IMR-90 (cell line): ENCODE results near the gene ZNF766. TPM values are rescaled to one million over a fixed set of nuclear protein-coding genes. Genes with fewer than 3 reads are reported as not detected.

Experiments
- microRNA-seq, 2 experiments: library from miRNA; stranded (forward) in 1 of 2; unstranded in 1 of 2; fragments of 10-50 nt in 1 of 2; fragments of <30 nt in 1 of 2; gene quantifications in 1 of 2; microRNA quantifications in 1 of 2; one replicate each; pipeline versions ENCODE3 to v1.1.0; 2013 to 2020; ENCODE audit not compliant: insufficient read depth in 1 of 2, insufficient read length in 1 of 2, unreplicated experiment in 1 of 2
- polyA plus RNA-seq, 3 experiments: library from polyadenylated mRNA; depleted of rRNA; stranded (reverse); fragments of >200 nt; gene quantifications; 2 replicates each; pipeline ENCODE4 v1.2.3, GENCODE V29; 2012; ENCODE audit warnings: low replicate concordance in 1 of 3
- small RNA-seq, 5 experiments: library from RNA; depleted of rRNA; stranded (forward); fragments of <200 nt; gene quantifications; one replicate each; pipeline ENCODE3, GENCODE V24; 2012
- total RNA-seq: library from RNA; depleted of rRNA; stranded (reverse); fragments of >200 nt; gene quantifications from 2 replicates; pipeline ENCODE4 v1.2.3, GENCODE V29; 2012; rRNA removed

Gene ZNF766
- total and polyA plus RNA-seq, 2 of the 4 experiments (the other 2 are of a cell fraction), result 4.9 to 20.4 TPM

Small RNA genes lying within 50 kb of the gene (microRNA-seq; reads per million reads assigned to microRNA genes)
- gene MIR643 (ENCODE audit: insufficient read depth in 1 of 2, insufficient read length in 1 of 2, unreplicated experiment in 1 of 2) (1.0 to 1.8 reads per million in 2 experiments), gene MIR6801 (ENCODE audit: insufficient read depth in 1 of 2, insufficient read length in 1 of 2, unreplicated experiment in 1 of 2) (0.37 to 1.0 reads per million in 2 experiments), gene RF00019 (ENCODE audit: insufficient read depth, insufficient read length) (not detected)

Small RNA genes lying within 50 kb of the gene (small RNA-seq; reads per million reads assigned to genes)
- gene MIR643 (0 to 18.4 (median 11.9) reads per million in 5 experiments), gene MIR6801 (0 reads per million in 5 experiments), gene RF00019 (0 reads per million in 5 experiments)

Other genes with a start within 250 kb of the ZNF766 start
- 12.4 and 13.9 TPM in 2 replicates for gene ZNF614, start 241.2 kb upstream of the ZNF766 start, total RNA-seq
- gene ZNF614, start 241.2 kb upstream of the ZNF766 start, polyA plus RNA-seq (2012; rRNA removed), result 2.5 and 3.4 TPM in 2 replicates
- gene ZNF432, start 220.7 kb upstream of the ZNF766 start, total RNA-seq, result 12.4 and 12.8 TPM in 2 replicates
- 3.2 and 4.5 TPM in 2 replicates for gene ZNF432, start 220.7 kb upstream of the ZNF766 start, polyA plus RNA-seq (2012; rRNA removed)
- 25.8 and 28.9 TPM in 2 replicates for gene ZNF841, start 173.8 kb upstream of the ZNF766 start, total RNA-seq
- gene ZNF841, start 173.8 kb upstream of the ZNF766 start, polyA plus RNA-seq (2012; rRNA removed), result 6.0 and 8.5 TPM in 2 replicates
- gene ZNF616, start 129.6 kb upstream of the ZNF766 start, total RNA-seq, result 13.3 and 13.6 TPM in 2 replicates
- 2.0 and 2.8 TPM in 2 replicates for gene ZNF616, start 129.6 kb upstream of the ZNF766 start, polyA plus RNA-seq (2012; rRNA removed)
- gene ZNF836, start 98.0 kb upstream of the ZNF766 start, total RNA-seq, result 4.1 and 5.0 TPM in 2 replicates
- 1.1 and 1.4 TPM in 2 replicates for gene ZNF836, start 98.0 kb upstream of the ZNF766 start, polyA plus RNA-seq (2012; rRNA removed)
- 137 and 173 TPM in 2 replicates for gene PPP2R1A, start 79.5 kb upstream of the ZNF766 start, total RNA-seq
- gene PPP2R1A, start 79.5 kb upstream of the ZNF766 start, polyA plus RNA-seq (2012; rRNA removed), result 250 and 292 TPM in 2 replicates
- 10.9 and 22.5 TPM in 2 replicates for gene ZNF480, start 27.6 kb downstream of the ZNF766 start, total RNA-seq
- 3.6 and 6.3 TPM in 2 replicates for gene ZNF480, start 27.6 kb downstream of the ZNF766 start, polyA plus RNA-seq (2012; rRNA removed)
- gene ZNF610, start 66.7 kb downstream of the ZNF766 start, total RNA-seq, result 3.6 TPM in 2 replicates
- 1.1 and 1.6 TPM in 2 replicates for gene ZNF610, start 66.7 kb downstream of the ZNF766 start, polyA plus RNA-seq (2012; rRNA removed)
- 28.9 and 40.3 TPM in 2 replicates for gene ZNF880, start 100.3 kb downstream of the ZNF766 start, total RNA-seq
- gene ZNF880, start 100.3 kb downstream of the ZNF766 start, polyA plus RNA-seq (2012; rRNA removed), result 14.3 and 17.4 TPM in 2 replicates
- 14.3 and 16.4 TPM in 2 replicates for gene ZNF528, start 128.3 kb downstream of the ZNF766 start, total RNA-seq
- gene ZNF528, start 128.3 kb downstream of the ZNF766 start, polyA plus RNA-seq (2012; rRNA removed), result 10.1 and 14.3 TPM in 2 replicates
- not detected in 2 replicates for gene ZNF534, start 159.6 kb downstream of the ZNF766 start, total RNA-seq
- gene ZNF534, start 159.6 kb downstream of the ZNF766 start, polyA plus RNA-seq (2012; rRNA removed), result not detected in 2 replicates
- gene ZNF578, start 184.0 kb downstream of the ZNF766 start, total RNA-seq, result 2.8 and 4.1 TPM in 2 replicates
- gene ZNF578, start 184.0 kb downstream of the ZNF766 start, polyA plus RNA-seq (2012; rRNA removed), result 1.2 and 1.4 TPM in 2 replicates